ENCODE data around the gene DMXL1.
"Not testable (repeated sequence)": the region's sequence is repeated elsewhere in the genome, so short reads cannot be mapped to it uniquely, and the experiment has no call there.

Gene DMXL1

GRCh38 chr5:119120893-119121292 lies 50.0 kb downstream of the DMXL1 start:
- DNase-seq (ENCODE audit: low read depth in 2 of 2, low spot score in 1 of 2), result no peak

GRCh38 chr5:119122474-119122873 lies 51.6 kb downstream of the DMXL1 start:
- DNase-seq (ENCODE audit: low read depth in 2 of 2, low spot score in 1 of 2), result not testable (repeated sequence)

GRCh38 chr5:119123280-119123679 lies 52.4 kb downstream of the DMXL1 start:
- DNase-seq (ENCODE audit: low read depth in 2 of 2, low spot score in 1 of 2), result no peak

GRCh38 chr5:119129770-119130169 lies 58.9 kb downstream of the DMXL1 start:
- DNase-seq (ENCODE audit: low read depth in 2 of 2, low spot score in 1 of 2), result no peak

GRCh38 chr5:119131530-119132304 lies 60.8 kb downstream of the DMXL1 start:
- no peak for DNase-seq (ENCODE audit: low read depth in 2 of 2, low spot score in 1 of 2)

- not testable (repeated sequence) for DNase-seq (ENCODE audit: low read depth in 2 of 2, low spot score in 1 of 2)
These were observed 64.9 kb downstream of the DMXL1 start for GRCh38 chr5:119135743-119136142.

- no peak for DNase-seq (ENCODE audit: low read depth in 2 of 2, low spot score in 1 of 2)
These were observed 65.9 kb downstream of the DMXL1 start for GRCh38 chr5:119136666-119137318.

GRCh38 chr5:119153629-119154028 lies 82.7 kb downstream of the DMXL1 start:
- DNase-seq (ENCODE audit: low read depth in 2 of 2, low spot score in 1 of 2), result no peak

- DNase-seq (ENCODE audit: low read depth in 2 of 2, low spot score in 1 of 2), result no peak
These were observed 87.3 kb downstream of the DMXL1 start for GRCh38 chr5:119158144-119158543.

- DNase-seq (ENCODE audit: low read depth in 2 of 2, low spot score in 1 of 2), result no peak
These were observed 90.5 kb downstream of the DMXL1 start for GRCh38 chr5:119161430-119161829.

GRCh38 chr5:119166026-119166425 lies 95.1 kb downstream of the DMXL1 start:
- no peak for DNase-seq (ENCODE audit: low read depth in 2 of 2, low spot score in 1 of 2)

- no peak for DNase-seq (ENCODE audit: low read depth in 2 of 2, low spot score in 1 of 2)
These were observed 97.5 kb downstream of the DMXL1 start for GRCh38 chr5:119168401-119168800.

GRCh38 chr5:119171686-119172085 lies 100.8 kb downstream of the DMXL1 start:
- no peak for DNase-seq (ENCODE audit: low read depth in 2 of 2, low spot score in 1 of 2)

GRCh38 chr5:119174578-119175163 lies 103.8 kb downstream of the DMXL1 start:
- no peak for DNase-seq (ENCODE audit: low read depth in 2 of 2, low spot score in 1 of 2)

- no peak for DNase-seq (ENCODE audit: low read depth in 2 of 2, low spot score in 1 of 2)
These were observed 105.9 kb downstream of the DMXL1 start for GRCh38 chr5:119176785-119177184.

- DNase-seq (ENCODE audit: low read depth in 2 of 2, low spot score in 1 of 2), result no peak
These were observed 106.3 kb downstream of the DMXL1 start for GRCh38 chr5:119177226-119177625.

GRCh38 chr5:119178435-119178834 lies 107.5 kb downstream of the DMXL1 start:
- no peak for DNase-seq (ENCODE audit: low read depth in 2 of 2, low spot score in 1 of 2)

GRCh38 chr5:119179857-119180641 lies 109.2 kb downstream of the DMXL1 start:
- DNase-seq (ENCODE audit: low read depth in 2 of 2, low spot score in 1 of 2), result no peak

- DNase-seq (ENCODE audit: low read depth in 2 of 2, low spot score in 1 of 2), result not testable (repeated sequence)
These were observed 114.6 kb downstream of the DMXL1 start for GRCh38 chr5:119185512-119185911.

- no peak for DNase-seq (ENCODE audit: low read depth in 2 of 2, low spot score in 1 of 2)
These were observed 117.1 kb downstream of the DMXL1 start for GRCh38 chr5:119187776-119188529.

Measured in stimulated activated CD8-positive, alpha-beta memory T cell treated with anti-CD3 and anti-CD28 coated beads, Interleukin-4, amount 100 ng/mL, for 1 hour (primary cell).